ENCODE measurements around the gene CLEC4F. TPM values are rescaled to one million over a fixed set of nuclear protein-coding genes. Genes with fewer than 3 reads are reported as not detected.

CLEC4F gene
- total RNA-seq, 1 experiment from 2014 or later: not detected

GRCh38 chr2:70779911-70780545 is 40.4 kb downstream of the CLEC4F start:
- no peak overlapping the region for H4K8ac ChIP-seq (replicated peaks; ENCODE audit: insufficient read length, low read depth, low read length)
- H3K79me2 ChIP-seq (ENCODE audit: insufficient read depth, low read length): no peaks in the 10 kb centered on the region
- H3K56ac ChIP-seq (ENCODE audit: insufficient read length, low read depth, low read length): no peak overlapping the region
- DNase-seq: no peak
- no peaks in the 10 kb centered on the region; the same call in 1 of the 2 replicates for H3K27me3 ChIP-seq (ENCODE audit: insufficient read depth, low read length)
- no peak overlapping the region for H3K23ac ChIP-seq (ENCODE audit: insufficient read length, low read depth, low read length)
- peaks cover 19% of the 10 kb centered on the region for H3K27me3 Mint-ChIP-seq (ENCODE audit: low read depth)
- H4K91ac ChIP-seq (ENCODE audit: insufficient read length, low read depth, low read length): no peak overlapping the region
- no peak overlapping the region; a peak in 1 of 7 replicates for H3K27ac Mint-ChIP-seq
- no peak overlapping the region for H2BK15ac ChIP-seq (ENCODE audit: low read depth, low read length)
- H3K18ac ChIP-seq (ENCODE audit: insufficient read length, low read depth, low read length): no peak overlapping the region
- no peak overlapping the region for H3K14ac ChIP-seq (ENCODE audit: insufficient read depth, low read length)
- no CpG with 5 or more reads among the region's 8 CpGs for whole genome bisulfite sequencing (ENCODE audit: extremely low coverage, insufficient read length, low lambda C conversion rate)
- H2BK12ac ChIP-seq (ENCODE audit: insufficient read length, low read depth, low read length): no peak overlapping the region
- H3K4me3 Mint-ChIP-seq: no peak overlapping the region
- H3K4me2 ChIP-seq (ENCODE audit: insufficient read depth, insufficient read length, low read length): no peak overlapping the region
- no peaks in the 10 kb centered on the region for H3K79me1 ChIP-seq (ENCODE audit: insufficient read depth, low read depth, low read length, poor library complexity, severe bottlenecking)
- no peaks in the 10 kb centered on the region for H3K9me3 ChIP-seq (ENCODE audit: control insufficient read depth, low read depth, low read length)
- H3T11ph ChIP-seq (ENCODE audit: low read length): no peak overlapping the region
- TF ChIP-seq CTCF (conservative IDR thresholded peaks at IDR 0.05): no peak
- H3K9me3 Mint-ChIP-seq: no peaks in the 10 kb centered on the region
- no peak overlapping the region for H2BK120ac ChIP-seq (ENCODE audit: low read depth, low read length, poor library complexity, severe bottlenecking)
- no peaks in the 10 kb centered on the region for H3K23me2 ChIP-seq (ENCODE audit: insufficient read length, low read depth, low read length, poor library complexity, severe bottlenecking)
- peaks cover 9 to 10% of the 10 kb centered on the region in 2 experiments for H3K4me1 Mint-ChIP-seq
- H3K27ac ChIP-seq (ENCODE audit: insufficient read length, low read depth, low read length): no peak overlapping the region
- no peak overlapping the region for H2BK5ac ChIP-seq (ENCODE audit: insufficient read length, low read length)
- H3K36me3 Mint-ChIP-seq (ENCODE audit: insufficient read depth in 1 of 3, low read depth in 3 of 3): no peaks in the 10 kb centered on the region
- no peaks in the 10 kb centered on the region for H4K20me1 ChIP-seq (ENCODE audit: control insufficient read depth, insufficient read depth, insufficient read length)
- H4K5ac ChIP-seq (ENCODE audit: insufficient read length, low read depth, low read length): no peak overlapping the region
- no peak overlapping the region for H3K9ac ChIP-seq (ENCODE audit: extremely low read depth, insufficient read length, low read length)
- no peak overlapping the region for H2AK5ac ChIP-seq (ENCODE audit: insufficient read length, low read length)
- H2BK20ac ChIP-seq (ENCODE audit: low read depth, low read length, poor library complexity, severe bottlenecking): no peak overlapping the region
- H3K4ac ChIP-seq (ENCODE audit: low read depth, low read length): no peak overlapping the region
- no peak overlapping the region for H2AFZ ChIP-seq (ENCODE audit: low read length)
- no peaks in the 10 kb centered on the region for H3K4me1 ChIP-seq (ENCODE audit: insufficient read depth, low read length)
